ENCODE results near the gene DHX8.

DHX8 gene

DNA sequence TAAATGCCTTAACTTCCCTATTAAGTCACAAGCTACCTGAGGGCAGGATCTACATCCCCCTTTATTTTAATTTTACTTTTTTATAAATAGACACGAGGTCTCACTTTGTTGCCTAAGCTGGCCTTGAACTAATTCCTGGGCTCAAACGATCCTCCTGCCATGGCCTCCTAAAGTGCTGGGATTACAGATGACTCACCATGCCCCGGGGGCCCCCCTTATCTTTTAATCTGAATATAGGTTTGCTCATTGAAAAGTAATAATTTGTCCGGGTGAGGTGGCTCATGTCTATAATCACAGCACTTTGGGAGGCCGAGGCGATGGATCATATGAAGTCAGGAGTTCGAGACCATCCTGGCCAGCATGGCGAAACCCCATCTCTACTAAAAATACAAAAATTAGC is 48.2 kb downstream of the DHX8 start:
- no peak overlapping the region for H3K9ac ChIP-seq
- peak overlapping the region; percentile 99 for H3K27ac ChIP-seq
- H3K36me3 ChIP-seq (ENCODE audit: control insufficient read depth, insufficient read depth, low read length) = no peaks in the 10 kb centered on the region
- peaks cover 21% of the 10 kb centered on the region for H3K4me1 ChIP-seq
- no peaks in the 10 kb centered on the region for H3K27me3 ChIP-seq (ENCODE audit: control insufficient read depth, insufficient read depth, low read length)
- no peak overlapping the region for H3K4me3 ChIP-seq (ENCODE audit: low read depth, low read length)
- no peaks in the 10 kb centered on the region for H3K9me3 ChIP-seq (ENCODE audit: control insufficient read depth, low read length)
- peak overlapping the region; percentile 87 for H2AFZ ChIP-seq
- TF ChIP-seq, protein P1, sequence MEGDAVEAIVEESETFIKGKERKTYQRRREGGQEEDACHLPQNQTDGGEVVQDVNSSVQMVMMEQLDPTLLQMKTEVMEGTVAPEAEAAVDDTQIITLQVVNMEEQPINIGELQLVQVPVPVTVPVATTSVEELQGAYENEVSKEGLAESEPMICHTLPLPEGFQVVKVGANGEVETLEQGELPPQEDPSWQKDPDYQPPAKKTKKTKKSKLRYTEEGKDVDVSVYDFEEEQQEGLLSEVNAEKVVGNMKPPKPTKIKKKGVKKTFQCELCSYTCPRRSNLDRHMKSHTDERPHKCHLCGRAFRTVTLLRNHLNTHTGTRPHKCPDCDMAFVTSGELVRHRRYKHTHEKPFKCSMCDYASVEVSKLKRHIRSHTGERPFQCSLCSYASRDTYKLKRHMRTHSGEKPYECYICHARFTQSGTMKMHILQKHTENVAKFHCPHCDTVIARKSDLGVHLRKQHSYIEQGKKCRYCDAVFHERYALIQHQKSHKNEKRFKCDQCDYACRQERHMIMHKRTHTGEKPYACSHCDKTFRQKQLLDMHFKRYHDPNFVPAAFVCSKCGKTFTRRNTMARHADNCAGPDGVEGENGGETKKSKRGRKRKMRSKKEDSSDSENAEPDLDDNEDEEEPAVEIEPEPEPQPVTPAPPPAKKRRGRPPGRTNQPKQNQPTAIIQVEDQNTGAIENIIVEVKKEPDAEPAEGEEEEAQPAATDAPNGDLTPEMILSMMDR (IDR thresholded peaks at IDR 0.05) = no peak
- no peaks in the 10 kb centered on the region for H3K79me2 ChIP-seq
- H3K4me2 ChIP-seq (ENCODE audit: low read length) = no peak overlapping the region

DNA sequence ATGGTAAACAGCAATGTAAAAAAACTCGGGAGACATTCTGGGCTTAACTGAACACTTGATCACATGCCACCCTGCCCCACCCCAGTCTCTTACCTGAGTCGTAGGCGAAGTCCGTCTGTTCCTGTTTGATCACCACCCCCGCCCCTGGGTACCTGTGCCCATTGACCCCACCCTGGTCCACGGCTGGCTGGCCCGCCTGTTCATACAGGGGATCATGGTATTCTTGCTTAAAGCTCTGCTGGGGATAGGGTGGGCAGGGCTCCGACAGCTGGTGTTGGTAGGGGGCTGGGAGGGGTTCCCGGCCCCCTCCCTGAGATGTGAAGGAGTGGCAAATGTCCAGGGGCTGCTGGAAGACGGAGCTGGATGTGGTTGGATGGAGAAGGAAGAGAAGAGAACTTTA is 48.8 kb downstream of the DHX8 start:
- Histone ChIP-seq H3K9me3 (ENCODE audit: control insufficient read depth, low read length) (no peaks in the 10 kb centered on the region), H3K27me3 (ENCODE audit: control insufficient read depth, insufficient read depth, low read length) (no peaks in the 10 kb centered on the region), H3K4me2 (ENCODE audit: low read length) (no peak overlapping the region), H3K4me3 (ENCODE audit: low read depth, low read length) (no peak overlapping the region), H3K36me3 (ENCODE audit: control insufficient read depth, insufficient read depth, low read length) (no peaks in the 10 kb centered on the region), H3K79me2 (no peaks in the 10 kb centered on the region), H2AFZ (no peak overlapping the region), H3K4me1 (peaks cover 21% of the 10 kb centered on the region), H3K27ac (no peak overlapping the region), H3K9ac (no peak overlapping the region)
- TF ChIP-seq, protein P1 (IDR thresholded peaks at IDR 0.05) = no peak

DNA sequence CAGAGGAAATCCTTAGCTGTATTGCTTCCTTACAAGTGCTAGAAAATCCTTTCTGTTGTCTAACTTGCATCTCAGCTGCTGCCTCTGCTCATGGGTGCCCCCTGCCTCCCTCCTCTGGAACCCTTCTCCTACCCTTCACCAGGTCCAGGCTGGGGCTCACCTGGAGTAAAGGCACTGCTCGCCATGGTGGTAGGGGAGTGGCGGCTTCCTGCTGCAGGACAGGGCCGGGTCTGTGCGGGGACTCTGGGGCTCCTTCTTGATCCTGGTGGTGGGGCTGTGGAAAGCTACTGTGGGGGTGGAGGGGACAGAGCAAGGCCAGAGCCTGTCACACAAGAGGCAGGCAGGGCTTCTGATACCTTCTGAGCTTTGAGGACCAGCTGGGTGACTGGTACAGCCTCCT is 49.9 kb downstream of the DHX8 start:
- H2AFZ ChIP-seq = no peak overlapping the region
- no peak overlapping the region for H3K4me2 ChIP-seq (ENCODE audit: low read length)
- H3K9me3 ChIP-seq (ENCODE audit: control insufficient read depth, low read length) = no peaks in the 10 kb centered on the region
- no peak overlapping the region for H3K27ac ChIP-seq
- TF ChIP-seq, protein P1 (IDR thresholded peaks at IDR 0.05) = no peak
- H3K27me3 ChIP-seq (ENCODE audit: control insufficient read depth, insufficient read depth, low read length) = no peaks in the 10 kb centered on the region
- no peaks in the 10 kb centered on the region for H3K79me2 ChIP-seq
- no peaks in the 10 kb centered on the region for H3K36me3 ChIP-seq (ENCODE audit: control insufficient read depth, insufficient read depth, low read length)
- no peak overlapping the region for H3K9ac ChIP-seq
- no peak overlapping the region for H3K4me3 ChIP-seq (ENCODE audit: low read depth, low read length)
- H3K4me1 ChIP-seq = peaks cover 21% of the 10 kb centered on the region

DNA sequence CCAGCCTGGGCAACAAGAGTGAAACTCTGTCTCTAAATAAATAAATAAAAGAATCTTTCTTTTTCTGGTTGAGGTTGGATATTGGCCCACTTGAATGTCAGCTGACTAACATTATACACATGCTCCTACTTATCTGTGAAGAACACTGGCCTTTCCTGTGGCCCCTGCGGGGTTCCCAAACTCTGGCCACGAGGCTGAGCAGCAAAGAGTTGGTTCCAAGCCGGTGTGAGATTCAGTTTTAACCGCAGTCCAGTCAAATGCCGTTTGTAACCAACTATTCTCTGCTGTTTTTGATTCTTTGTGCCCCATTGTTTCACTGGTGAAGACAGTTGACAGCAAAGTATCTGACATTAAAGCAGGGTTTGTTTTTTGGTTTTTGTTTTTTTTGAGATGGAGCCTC is 51.1 kb downstream of the DHX8 start:
- Histone ChIP-seq H3K9me3 (ENCODE audit: control insufficient read depth, low read length) (no peaks in the 10 kb centered on the region), H3K9ac (no peak overlapping the region), H2AFZ (no peak overlapping the region), H3K36me3 (ENCODE audit: control insufficient read depth, insufficient read depth, low read length) (no peaks in the 10 kb centered on the region), H3K4me2 (ENCODE audit: low read length) (no peak overlapping the region), H3K27me3 (ENCODE audit: control insufficient read depth, insufficient read depth, low read length) (no peaks in the 10 kb centered on the region), H3K4me3 (ENCODE audit: low read depth, low read length) (no peak overlapping the region), H3K27ac (no peak overlapping the region), H3K79me2 (no peaks in the 10 kb centered on the region), H3K4me1 (peaks cover 21% of the 10 kb centered on the region)
- TF ChIP-seq, protein P1 (IDR thresholded peaks at IDR 0.05) = no peak

DNA sequence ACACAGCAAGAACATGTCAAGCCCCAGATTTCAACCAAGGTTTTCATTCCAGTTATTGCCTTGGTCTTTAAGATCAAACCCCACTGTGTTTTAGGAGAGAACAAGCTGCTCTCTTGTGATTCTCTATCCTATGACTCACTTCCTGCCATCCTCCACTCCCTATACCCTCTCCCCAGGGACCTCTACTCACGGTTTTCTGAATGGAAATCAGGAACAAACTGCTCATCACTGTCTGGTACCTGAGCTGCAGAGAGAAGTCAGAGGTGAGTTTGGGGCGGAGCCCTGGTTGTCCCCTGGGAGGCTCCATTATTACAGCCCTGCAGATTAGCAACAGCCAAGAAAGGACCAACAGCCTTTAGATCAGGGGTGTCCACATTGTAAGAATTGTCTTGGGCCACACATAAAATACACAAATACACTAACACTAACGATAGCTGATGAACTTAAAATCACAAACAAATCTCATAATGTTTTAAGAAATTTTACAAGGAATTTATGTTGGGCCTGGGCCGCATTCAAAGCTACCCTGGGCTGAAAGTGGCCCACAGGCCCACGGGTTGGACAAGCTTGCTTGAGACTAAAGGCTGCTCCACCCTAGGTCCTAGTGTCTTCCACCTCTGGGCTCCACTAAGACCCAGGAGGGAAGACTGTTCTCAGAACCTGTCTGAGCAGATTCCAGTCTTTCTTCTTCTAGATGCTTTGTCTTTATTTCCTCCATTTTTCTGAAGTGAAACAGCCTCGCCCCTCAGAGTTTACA is 52.6 kb downstream of the DHX8 start:
- H3K9ac ChIP-seq = no peak overlapping the region
- H3K9me3 ChIP-seq (ENCODE audit: control insufficient read depth, low read length) = no peaks in the 10 kb centered on the region
- no peak overlapping the region for H3K4me3 ChIP-seq (ENCODE audit: low read depth, low read length)
- H3K4me2 ChIP-seq (ENCODE audit: low read length) = no peak overlapping the region
- no peaks in the 10 kb centered on the region for H3K27me3 ChIP-seq (ENCODE audit: control insufficient read depth, insufficient read depth, low read length)
- no peak overlapping the region for H3K27ac ChIP-seq
- no peaks in the 10 kb centered on the region for H3K79me2 ChIP-seq
- peaks cover 11% of the 10 kb centered on the region for H3K4me1 ChIP-seq
- no peaks in the 10 kb centered on the region for H3K36me3 ChIP-seq (ENCODE audit: control insufficient read depth, insufficient read depth, low read length)
- H2AFZ ChIP-seq = no peak overlapping the region
- TF ChIP-seq, protein P1 (IDR thresholded peaks at IDR 0.05) = no peak

All from parathyroid adenoma (tissue), 2 donors.